DOHH2 (cell line): ENCODE results near the gene SLCO2A1.

Experiments used
- EZH2phosphoT487 ChIP-seq: fragments of 200-600 bp; sonication (generic); IDR thresholded peaks from 2 replicates; pipeline ENCODE4 v1.6.1; 2017; ENCODE audit warnings: borderline replicate concordance, mild to moderate bottlenecking, antibody characterized with exemption, low read length, moderate library complexity, mixed read lengths
- TF ChIP-seq, protein P1 (sequence below): fragments of 200-600 bp; sonication (generic); IDR thresholded peaks from one replicate; pipeline ENCODE4 v1.5.1; 2014; ENCODE audit warnings: antibody characterized with exemption, mild to moderate bottlenecking, low read depth, low read length; ENCODE audit not compliant: poor library complexity, severe bottlenecking

DNA sequence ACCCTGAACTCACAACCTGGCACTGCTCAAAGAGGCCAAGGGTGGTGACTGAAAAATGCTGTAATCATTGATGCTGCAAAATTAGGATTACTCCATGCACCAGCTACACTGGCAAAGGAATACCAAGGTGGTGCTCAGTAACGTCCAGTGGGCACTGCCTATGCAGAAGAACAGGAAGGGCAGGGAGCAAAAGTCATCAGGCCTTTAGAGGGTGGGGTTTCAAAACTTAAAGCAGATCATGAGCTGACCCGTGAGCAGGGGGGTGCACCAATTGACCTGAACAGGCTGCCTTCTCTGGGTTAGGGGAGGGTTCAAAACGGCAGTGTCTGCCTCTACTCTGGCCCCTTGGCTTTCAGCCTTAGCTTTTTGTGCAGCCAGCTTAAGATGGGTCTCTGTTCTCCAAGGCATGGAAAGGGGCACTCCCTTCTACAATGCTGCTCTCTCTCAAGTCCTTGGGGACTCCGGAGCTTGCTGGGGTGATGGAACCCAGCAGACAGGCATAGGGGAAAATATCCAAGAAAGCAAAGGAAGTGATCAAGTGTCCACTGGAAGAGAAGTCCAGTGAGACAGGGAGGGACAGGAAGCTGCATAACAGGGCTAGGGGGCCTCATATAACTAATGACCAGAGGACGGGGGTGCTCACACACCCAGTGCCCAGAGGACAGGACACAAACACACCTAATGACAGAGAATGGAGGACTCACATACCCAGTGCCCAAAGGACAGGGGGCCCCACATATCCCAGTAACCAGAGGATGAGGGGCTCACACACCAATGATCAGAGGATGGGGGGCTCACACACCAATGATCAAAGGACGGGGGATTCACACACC is 145.5 kb downstream of the SLCO2A1 start:
- TF ChIP-seq, protein P1, sequence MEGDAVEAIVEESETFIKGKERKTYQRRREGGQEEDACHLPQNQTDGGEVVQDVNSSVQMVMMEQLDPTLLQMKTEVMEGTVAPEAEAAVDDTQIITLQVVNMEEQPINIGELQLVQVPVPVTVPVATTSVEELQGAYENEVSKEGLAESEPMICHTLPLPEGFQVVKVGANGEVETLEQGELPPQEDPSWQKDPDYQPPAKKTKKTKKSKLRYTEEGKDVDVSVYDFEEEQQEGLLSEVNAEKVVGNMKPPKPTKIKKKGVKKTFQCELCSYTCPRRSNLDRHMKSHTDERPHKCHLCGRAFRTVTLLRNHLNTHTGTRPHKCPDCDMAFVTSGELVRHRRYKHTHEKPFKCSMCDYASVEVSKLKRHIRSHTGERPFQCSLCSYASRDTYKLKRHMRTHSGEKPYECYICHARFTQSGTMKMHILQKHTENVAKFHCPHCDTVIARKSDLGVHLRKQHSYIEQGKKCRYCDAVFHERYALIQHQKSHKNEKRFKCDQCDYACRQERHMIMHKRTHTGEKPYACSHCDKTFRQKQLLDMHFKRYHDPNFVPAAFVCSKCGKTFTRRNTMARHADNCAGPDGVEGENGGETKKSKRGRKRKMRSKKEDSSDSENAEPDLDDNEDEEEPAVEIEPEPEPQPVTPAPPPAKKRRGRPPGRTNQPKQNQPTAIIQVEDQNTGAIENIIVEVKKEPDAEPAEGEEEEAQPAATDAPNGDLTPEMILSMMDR, result no peak
- no peak for TF ChIP-seq EZH2phosphoT487
